Lower lobe of right lung (tissue), 2 donors: Measurements from ENCODE around the gene DHDH. TPM values are rescaled to one million over a fixed set of nuclear protein-coding genes. Genes with fewer than 3 reads are reported as not detected.
A peak's percentile ranks its signal among the peaks of the same experiment; 100 is the strongest.

Source experiments
- ATAC-seq, 2 donors: fragments of 200-7000 bp; cut with Tn5 transposase; one replicate each; pipeline ENCODE4 v1.9.1; 2020 to 2022; ENCODE audit warnings: mild to moderate bottlenecking in 2 of 2, moderate library complexity in 2 of 2
- DNase-seq: peaks from one replicate; pipeline ENCODE4 v3.0.0-alpha.2; 2020
- H3K27ac ChIP-seq: fragments of 200-600 bp; one replicate; pipeline ENCODE4 v1.8.0; 2022
- H3K27me3 ChIP-seq: fragments of 200-600 bp; one replicate; pipeline ENCODE4 v1.8.0; 2022; ENCODE audit warnings: low read depth
- H3K36me3 ChIP-seq: fragments of 200-600 bp; one replicate; pipeline ENCODE4 v1.8.0; 2022; ENCODE audit warnings: mild to moderate bottlenecking
- H3K4me1 ChIP-seq: fragments of 200-600 bp; one replicate; pipeline ENCODE4 v1.8.0; 2022
- H3K4me3 ChIP-seq: fragments of 200-600 bp; one replicate; pipeline ENCODE4 v1.8.0; 2022; ENCODE audit warnings: mild to moderate bottlenecking
- H3K9me3 ChIP-seq: fragments of 200-600 bp; one replicate; pipeline ENCODE4 v1.8.0; 2022
- CTCF ChIP-seq: fragments of 200-600 bp; IDR thresholded peaks from one replicate; pipeline ENCODE4 v1.8.0; 2022; ENCODE audit warnings: antibody characterized with exemption, mild to moderate bottlenecking
- intact Hi-C: fragments of 100-400 bp; cut with DNase I; formaldehyde crosslinking; loops from one replicate; pipeline ENCODE4 v1.11.0; 2022
- total RNA-seq: library from RNA; stranded (reverse); fragmentation: NEBNext Ultra II Directional; extraction: Animal tissue kit (Norgen Biotek cat#: 25700); gene quantifications from one replicate; pipeline ENCODE4 v1.2.1, GENCODE V29; 2021
- donor health status: DM: no; HTN: yes; CAD: no; lungs with severe emphysema.

Gene DHDH
- total RNA-seq, 1 donor from 2014 or later = 1.9 TPM

- intact Hi-C loops = no loop called here
- Histone ChIP-seq H3K4me1 (no peaks in the 10 kb centered on the region), H3K9me3 (peaks cover 13% of the 10 kb centered on the region), H3K27ac (no peak overlapping the region), H3K36me3 (no peaks in the 10 kb centered on the region), H3K4me3 (no peak overlapping the region), H3K27me3 (no peaks in the 10 kb centered on the region)
- ATAC-seq (no peak), DNase-seq (no peak)
- no peak for TF ChIP-seq CTCF
These were observed 9.6 kb downstream of the DHDH start for GRCh38 chr19:48943081-48943480.

GRCh38 chr19:48945415-48945814 is 11.9 kb downstream of the DHDH start:
- ATAC-seq (no peak), DNase-seq (no peak)
- H3K4me3 ChIP-seq = no peak overlapping the region
- no peaks in the 10 kb centered on the region for H3K27me3 ChIP-seq
- no peaks in the 10 kb centered on the region for H3K36me3 ChIP-seq
- no peak for TF ChIP-seq CTCF
- H3K27ac ChIP-seq = no peak overlapping the region
- intact Hi-C loops = no loop called here
- H3K9me3 ChIP-seq = peaks cover 13% of the 10 kb centered on the region
- no peaks in the 10 kb centered on the region for H3K4me1 ChIP-seq

GRCh38 chr19:48945817-48946216 is 12.3 kb downstream of the DHDH start:
- Histone ChIP-seq H3K4me3 (no peak overlapping the region), H3K9me3 (peaks cover 9% of the 10 kb centered on the region), H3K36me3 (no peaks in the 10 kb centered on the region), H3K27ac (no peak overlapping the region), H3K4me1 (no peaks in the 10 kb centered on the region), H3K27me3 (no peaks in the 10 kb centered on the region)
- intact Hi-C loops = no loop called here
- DNase-seq (no peak), ATAC-seq (no peak)
- TF ChIP-seq CTCF = no peak

GRCh38 chr19:48946463-48947257 is 13.2 kb downstream of the DHDH start:
- ATAC-seq (peak in 1 of 2 donors; percentile 26), DNase-seq (no peak)
- H3K4me1 ChIP-seq = no peaks in the 10 kb centered on the region
- intact Hi-C loops = no loop called here
- H3K27me3 ChIP-seq = no peaks in the 10 kb centered on the region
- no peaks in the 10 kb centered on the region for H3K36me3 ChIP-seq
- H3K4me3 ChIP-seq = no peak overlapping the region
- H3K9me3 ChIP-seq = peaks cover 6% of the 10 kb centered on the region
- H3K27ac ChIP-seq = no peak overlapping the region
- no peak for TF ChIP-seq CTCF

GRCh38 chr19:48947258-48947542 is 13.7 kb downstream of the DHDH start:
- Histone ChIP-seq H3K27ac (no peak overlapping the region), H3K36me3 (no peaks in the 10 kb centered on the region), H3K9me3 (peaks cover 6% of the 10 kb centered on the region), H3K27me3 (no peaks in the 10 kb centered on the region), H3K4me1 (no peaks in the 10 kb centered on the region), H3K4me3 (no peak overlapping the region)
- intact Hi-C loops = no loop called here
- ATAC-seq = no peak
- no peak for TF ChIP-seq CTCF
- no peak for DNase-seq
